HCT116 (cell line): ENCODE results near the gene CACNA1E. TPM values are rescaled to one million over a fixed set of nuclear protein-coding genes. Genes with fewer than 3 reads are reported as not detected.

Experiments used
- ATAC-seq: fragments of 200-7000 bp; cut with Tn5 transposase; 2 replicates; pipeline ENCODE4 v1.9.1; 2020; ENCODE audit warnings: mild to moderate bottlenecking, moderate library complexity
- BruUV-seq: library from RNA; stranded (reverse); fragments of 400-500 nt; replicated peaks from 2 replicates; lab custom pipeline; 2021; lab: Mats Ljungman, UMichigan
- CTCF ChIA-PET: fragments of 300-600 bp; sonication (Branson Sonifier 250); formaldehyde crosslinking; loops from one replicate; lab custom pipeline; 2021; ENCODE audit warnings: antibody characterized with exemption; lab: Charles Lee
- POLR2A ChIA-PET: fragments of 300-600, 350-600 bp; sonication (Branson Sonifier 250); formaldehyde crosslinking; loops from one replicate; lab custom pipeline; 2021; ENCODE audit warnings: antibody characterized with exemption; lab: Charles Lee
- RAD21 ChIA-PET, 2 experiments: fragments of 300-600 bp; sonication (Branson Sonifier 250); formaldehyde crosslinking; loops; one replicate each; lab custom pipeline; 2023; ENCODE audit warnings: low total read pairs in 2 of 2; ENCODE audit not compliant: uncharacterized antibody in 2 of 2, unreplicated experiment in 2 of 2, low non-redundant PET in 1 of 2; lab: Charles Lee
- DNase-seq: peaks from one replicate; pipeline ENCODE4 v3.0.0-alpha.2; 2010; ENCODE audit warnings: low read depth, low spot score
- H2AFZ ChIP-seq: fragments of 200-600 bp; shearing (Covaris generic), sonication (generic); 2 replicates; pipeline ENCODE4 v1.6.1; 2017; ENCODE audit warnings: low read depth, mixed run types, mixed read lengths, antibody characterized with exemption, low read length; ENCODE audit not compliant: poor library complexity, severe bottlenecking
- H3K27ac ChIP-seq: 2 replicates; pipeline ENCODE4 v1.5.1; 2012; ENCODE audit warnings: low read depth, low read length
- H3K27me3 ChIP-seq: fragments of 200-600 bp; sonication (generic); 2 replicates; pipeline ENCODE4 v1.6.1; 2016; ENCODE audit warnings: mixed run types, low read length, mixed read lengths; ENCODE audit not compliant: insufficient read depth
- H3K36me3 ChIP-seq, 2 experiments: fragments of 200-500 bp in 1 of 2; fragments of 200-600 bp in 1 of 2; sonication (Bioruptor generic) in 1 of 2; sonication (generic) in 1 of 2; 2 replicates each; pipeline versions ENCODE4 v1.5.1 to v1.6.1; 2014 to 2016; ENCODE audit warnings: low read length in 2 of 2, inconsistent platforms in 1 of 2, mixed read lengths in 1 of 2, mixed run types in 1 of 2; ENCODE audit not compliant: insufficient read depth in 2 of 2, control insufficient read depth in 1 of 2
- H3K4me1 ChIP-seq, 2 experiments: fragments of 200-600 bp in 1 of 2; sonication (generic) in 1 of 2; 2 replicates each; pipeline versions ENCODE4 v1.5.1 to v1.6.1; 2012 to 2017; ENCODE audit warnings: low read length in 2 of 2, inconsistent platforms in 1 of 2, mild to moderate bottlenecking in 1 of 2, mixed read lengths in 1 of 2, mixed run types in 1 of 2, moderate library complexity in 1 of 2; ENCODE audit not compliant: insufficient read depth in 2 of 2, control insufficient read depth in 1 of 2
- H3K4me2 ChIP-seq: fragments of 200-600 bp; sonication (generic); 2 replicates; pipeline ENCODE4 v1.6.1; 2017; ENCODE audit warnings: mixed run types, low read length, mixed read lengths
- H3K4me3 ChIP-seq, 2 experiments: fragments of 200-600 bp in 1 of 2; sonication (generic) in 1 of 2; replicated peaks in 1 of 2; 2 replicates each; pipeline ENCODE4 v1.5.1; 2011 to 2016; ENCODE audit warnings: low read length in 2 of 2, control low read depth in 1 of 2, low read depth in 1 of 2, mild to moderate bottlenecking in 1 of 2, mixed read lengths in 1 of 2, mixed run types in 1 of 2
- H3K79me2 ChIP-seq: fragments of 200-600 bp; sonication (generic); 2 replicates; pipeline ENCODE4 v1.6.1; 2017; ENCODE audit warnings: mild to moderate bottlenecking, mixed run types, low read length, moderate library complexity, mixed read lengths; ENCODE audit not compliant: insufficient read depth
- H3K9ac ChIP-seq: fragments of 200-600 bp; sonication (generic); 2 replicates; pipeline ENCODE4 v1.6.1; 2016; ENCODE audit warnings: low read length, mixed read lengths
- H3K9me2 ChIP-seq: fragments of 200-600 bp; sonication (generic), shearing (Covaris generic); 2 replicates; pipeline ENCODE4 v1.6.1; 2017; ENCODE audit warnings: mixed run types, mild to moderate bottlenecking, moderate library complexity; ENCODE audit not compliant: insufficient read depth
- H3K9me3 ChIP-seq, 2 experiments: fragments of 200-500 bp in 1 of 2; fragments of 200-600 bp in 1 of 2; sonication (Bioruptor generic) in 1 of 2; sonication (generic) in 1 of 2; 2 replicates each; pipeline ENCODE4 v1.6.1; 2014 to 2017; ENCODE audit warnings: low read length in 2 of 2, mixed read lengths in 2 of 2, inconsistent platforms in 1 of 2, low read depth in 1 of 2, mild to moderate bottlenecking in 1 of 2, mixed run types in 1 of 2, moderate library complexity in 1 of 2; ENCODE audit not compliant: control insufficient read depth in 1 of 2, insufficient read depth in 1 of 2
- H4K20me1 ChIP-seq: fragments of 200-600 bp; sonication (generic), shearing (Covaris generic); 2 replicates; pipeline ENCODE4 v1.6.1; 2017; ENCODE audit warnings: mixed run types, mild to moderate bottlenecking, moderate library complexity; ENCODE audit not compliant: insufficient read depth
- CBX3 ChIP-seq: IDR thresholded peaks from 2 replicates; pipeline ENCODE4 v1.6.1; 2012; ENCODE audit warnings: low read depth
- CEBPB ChIP-seq: IDR thresholded peaks from 2 replicates; pipeline ENCODE4 v1.6.1; 2012; ENCODE audit warnings: low read depth
- ELF1 ChIP-seq: IDR thresholded peaks from 2 replicates; pipeline ENCODE4 v1.6.1; 2012; ENCODE audit warnings: low read depth, borderline replicate concordance
- EZH2 ChIP-seq: fragments of 200-600 bp; sonication (generic); IDR thresholded peaks from 2 replicates; pipeline ENCODE4 v1.6.1; 2017; ENCODE audit warnings: antibody characterized with exemption, mixed run types
- FOSL1 ChIP-seq: IDR thresholded peaks from 2 replicates; pipeline ENCODE4 v1.6.1; 2012; ENCODE audit warnings: low read depth
- JUND ChIP-seq: IDR thresholded peaks from 2 replicates; pipeline ENCODE4 v1.6.1; 2012
- MAX ChIP-seq: IDR thresholded peaks from 2 replicates; pipeline ENCODE4 v1.6.1; 2012
- POLR2A ChIP-seq: IDR thresholded peaks from 2 replicates; pipeline ENCODE4 v1.7.0; 2011; ENCODE audit warnings: borderline replicate concordance; ENCODE audit not compliant: insufficient read depth, insufficient read length; ENCODE audit errors: extremely low read depth
- POLR2AphosphoS5 ChIP-seq: IDR thresholded peaks from 2 replicates; pipeline ENCODE4 v1.6.1; 2011; ENCODE audit warnings: mild to moderate bottlenecking, low read depth, low read length, moderate library complexity
- RAD21 ChIP-seq: IDR thresholded peaks from 2 replicates; pipeline ENCODE4 v1.6.1; 2012; ENCODE audit warnings: low read depth, mild to moderate bottlenecking
- SP1 ChIP-seq: IDR thresholded peaks from 2 replicates; pipeline ENCODE4 v1.6.1; 2012; ENCODE audit warnings: low read depth
- SRF ChIP-seq: IDR thresholded peaks from 2 replicates; pipeline ENCODE4 v1.6.1; 2012; ENCODE audit warnings: low read depth
- YY1 ChIP-seq: IDR thresholded peaks from 2 replicates; pipeline ENCODE4 v1.6.1; 2011; ENCODE audit warnings: low read length, low read depth, moderate library complexity, mild to moderate bottlenecking; ENCODE audit not compliant: insufficient replicate concordance; ENCODE audit errors: extremely low read depth
- ZFX ChIP-seq: fragments of 450-650 bp; IDR thresholded peaks from 2 replicates; pipeline ENCODE4 v1.6.1; 2017
- ZNF274 ChIP-seq: fragments of 200-500 bp; sonication (Bioruptor generic); IDR thresholded peaks from 2 replicates; pipeline ENCODE4 v1.6.1; 2014; ENCODE audit warnings: mild to moderate bottlenecking, low read depth, low read length, inconsistent platforms
- intact Hi-C: fragments of 100-400 bp; cut with micrococcal nuclease; formaldehyde crosslinking; loops from 2 replicates; pipeline ENCODE4 v1.10.0; 2022
- total RNA-seq: library from RNA; stranded (reverse); gene quantifications from one replicate; pipeline ENCODE4 v1.2.1, GENCODE V29; 2021; ENCODE audit not compliant: unreplicated experiment
- TF ChIP-seq, protein P1 (sequence below): IDR thresholded peaks from 2 replicates; pipeline ENCODE4 v1.6.1; 2012
- TF ChIP-seq, protein P2 (sequence below): IDR thresholded peaks from 2 replicates; pipeline ENCODE4 v1.6.1; 2011; ENCODE audit warnings: mild to moderate bottlenecking, low read length, moderate library complexity; ENCODE audit not compliant: insufficient replicate concordance; ENCODE audit errors: extremely low read depth
- TF ChIP-seq, protein P3 (sequence below), 3 experiments: fragments of 200-600 bp in 1 of 3; sonication (generic) in 1 of 3; IDR thresholded peaks in 2 of 3; conservative IDR thresholded peaks in 1 of 3; 2 replicates each; pipeline ENCODE4 v1.5.1; 2012 to 2017; ENCODE audit warnings: low read depth in 2 of 3, low read length in 2 of 3, antibody characterized with exemption in 1 of 3, borderline replicate concordance in 1 of 3, control low read depth in 1 of 3, mild to moderate bottlenecking in 1 of 3, mixed read lengths in 1 of 3, mixed run types in 1 of 3, moderate library complexity in 1 of 3; ENCODE audit not compliant: insufficient read depth in 1 of 3

Gene CACNA1E
- total RNA-seq, 1 experiment from 2014 or later, result 0.02 TPM

- CTCF ChIA-PET, result no interaction called here
- intact Hi-C loops, result no loop called here
- no TSS peak for BruUV-seq
- Histone ChIP-seq H3K9ac (no peak overlapping the region), H3K79me2 (no peaks in the 10 kb centered on the region), H3K27me3 (peaks cover 56% of the 10 kb centered on the region), H3K27ac (no peak overlapping the region), H3K4me1 (no peaks in the 10 kb centered on the region), H2AFZ (no peak overlapping the region), H3K9me2 (no peaks in the 10 kb centered on the region), H3K4me2 (no peak overlapping the region), H4K20me1 (no peaks in the 10 kb centered on the region), H3K9me3 (no peaks in the 10 kb centered on the region)
- RAD21 ChIA-PET, result no interaction called here
- POLR2A ChIA-PET, result no interaction called here
- DNase-seq (no peak), ATAC-seq (no peak)
- TF ChIP-seq SRF, result no peak
- no peak for TF ChIP-seq RAD21
- TF ChIP-seq, protein P1, sequence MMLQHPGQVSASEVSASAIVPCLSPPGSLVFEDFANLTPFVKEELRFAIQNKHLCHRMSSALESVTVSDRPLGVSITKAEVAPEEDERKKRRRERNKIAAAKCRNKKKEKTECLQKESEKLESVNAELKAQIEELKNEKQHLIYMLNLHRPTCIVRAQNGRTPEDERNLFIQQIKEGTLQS, result no peak
- no peak for TF ChIP-seq FOSL1
- TF ChIP-seq EZH2, result no peak
- TF ChIP-seq JUND, result no peak
- TF ChIP-seq CBX3, result no peak
- no peak for TF ChIP-seq POLR2AphosphoS5
- TF ChIP-seq, protein P2, sequence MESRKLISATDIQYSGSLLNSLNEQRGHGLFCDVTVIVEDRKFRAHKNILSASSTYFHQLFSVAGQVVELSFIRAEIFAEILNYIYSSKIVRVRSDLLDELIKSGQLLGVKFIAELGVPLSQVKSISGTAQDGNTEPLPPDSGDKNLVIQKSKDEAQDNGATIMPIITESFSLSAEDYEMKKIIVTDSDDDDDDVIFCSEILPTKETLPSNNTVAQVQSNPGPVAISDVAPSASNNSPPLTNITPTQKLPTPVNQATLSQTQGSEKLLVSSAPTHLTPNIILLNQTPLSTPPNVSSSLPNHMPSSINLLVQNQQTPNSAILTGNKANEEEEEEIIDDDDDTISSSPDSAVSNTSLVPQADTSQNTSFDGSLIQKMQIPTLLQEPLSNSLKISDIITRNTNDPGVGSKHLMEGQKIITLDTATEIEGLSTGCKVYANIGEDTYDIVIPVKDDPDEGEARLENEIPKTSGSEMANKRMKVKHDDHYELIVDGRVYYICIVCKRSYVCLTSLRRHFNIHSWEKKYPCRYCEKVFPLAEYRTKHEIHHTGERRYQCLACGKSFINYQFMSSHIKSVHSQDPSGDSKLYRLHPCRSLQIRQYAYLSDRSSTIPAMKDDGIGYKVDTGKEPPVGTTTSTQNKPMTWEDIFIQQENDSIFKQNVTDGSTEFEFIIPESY, result no peak
- no peak for TF ChIP-seq ELF1
- TF ChIP-seq YY1, result no peak
- no peak for TF ChIP-seq POLR2A
- TF ChIP-seq ZFX, result no peak
- TF ChIP-seq SP1, result no peak
- no peak for TF ChIP-seq CEBPB
- no peak for TF ChIP-seq MAX
- TF ChIP-seq, protein P3, sequence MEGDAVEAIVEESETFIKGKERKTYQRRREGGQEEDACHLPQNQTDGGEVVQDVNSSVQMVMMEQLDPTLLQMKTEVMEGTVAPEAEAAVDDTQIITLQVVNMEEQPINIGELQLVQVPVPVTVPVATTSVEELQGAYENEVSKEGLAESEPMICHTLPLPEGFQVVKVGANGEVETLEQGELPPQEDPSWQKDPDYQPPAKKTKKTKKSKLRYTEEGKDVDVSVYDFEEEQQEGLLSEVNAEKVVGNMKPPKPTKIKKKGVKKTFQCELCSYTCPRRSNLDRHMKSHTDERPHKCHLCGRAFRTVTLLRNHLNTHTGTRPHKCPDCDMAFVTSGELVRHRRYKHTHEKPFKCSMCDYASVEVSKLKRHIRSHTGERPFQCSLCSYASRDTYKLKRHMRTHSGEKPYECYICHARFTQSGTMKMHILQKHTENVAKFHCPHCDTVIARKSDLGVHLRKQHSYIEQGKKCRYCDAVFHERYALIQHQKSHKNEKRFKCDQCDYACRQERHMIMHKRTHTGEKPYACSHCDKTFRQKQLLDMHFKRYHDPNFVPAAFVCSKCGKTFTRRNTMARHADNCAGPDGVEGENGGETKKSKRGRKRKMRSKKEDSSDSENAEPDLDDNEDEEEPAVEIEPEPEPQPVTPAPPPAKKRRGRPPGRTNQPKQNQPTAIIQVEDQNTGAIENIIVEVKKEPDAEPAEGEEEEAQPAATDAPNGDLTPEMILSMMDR (IDR thresholded peaks at IDR 0.05 in 2 of 3, conservative IDR thresholded peaks at IDR 0.05 in 1 of 3; ENCODE audit: borderline replicate concordance in 1 of 3, insufficient read depth in 1 of 3, low read depth in 2 of 3, low read length in 2 of 3), result no peak
- TF ChIP-seq ZNF274, result no peak
- TF ChIP-seq, all 23 proteins: peak for 0
- no peak overlapping the region for H3K4me3 ChIP-seq
- H3K36me3 ChIP-seq, result no peaks in the 10 kb centered on the region
Observed at GRCh38 chr1:181746224-181746623, 262.9 kb downstream of the CACNA1E start.
